Left lung (tissue), 10 donors: ENCODE results near the gene TMEM208. TPM values are rescaled to one million over a fixed set of nuclear protein-coding genes. Genes with fewer than 3 reads are reported as not detected.

Source experiments
- ATAC-seq: fragments of 200-7000 bp; cut with Tn5 transposase; one replicate; pipeline ENCODE4 v1.9.1; 2020; ENCODE audit warnings: moderate library complexity
- DNase-seq, 4 donors: peaks; one replicate each; pipeline ENCODE4 v3.0.0-alpha.2; 2013 to 2020
- H3K27ac ChIP-seq, 2 donors: fragments of 200-600 bp; sonication (generic) in 1 of 2; one replicate each; pipeline versions ENCODE4 v1.5.0 to v1.8.0; 2020 to 2021
- H3K27me3 ChIP-seq, 2 donors: fragments of 200-600 bp; sonication (generic) in 1 of 2; one replicate each; pipeline versions ENCODE4 v1.5.0 to v1.8.0; 2020 to 2021
- H3K36me3 ChIP-seq, 2 donors: fragments of 200-600 bp; sonication (generic) in 1 of 2; one replicate each; pipeline versions ENCODE4 v1.5.0 to v1.8.0; 2020 to 2021
- H3K4me1 ChIP-seq, 2 donors: fragments of 200-600 bp; one replicate each; pipeline ENCODE4 v1.8.0; 2021
- H3K4me3 ChIP-seq, 2 donors: fragments of 200-600 bp; sonication (generic) in 1 of 2; one replicate each; pipeline versions ENCODE4 v1.5.0 to v1.8.0; 2020 to 2021; ENCODE audit warnings: mild to moderate bottlenecking in 1 of 2
- H3K9me3 ChIP-seq, 2 donors: fragments of 200-600 bp; sonication (generic) in 1 of 2; one replicate each; pipeline versions ENCODE4 v1.5.0 to v1.8.0; 2020 to 2021
- CTCF ChIP-seq, 2 donors: fragments of 200-600 bp; sonication (generic) in 1 of 2; IDR thresholded peaks; one replicate each; pipeline versions ENCODE4 v1.5.0 to v1.8.0; 2021; ENCODE audit warnings: antibody characterized with exemption in 2 of 2
- intact Hi-C, 2 donors: fragments of 100-400 bp; cut with DNase I; formaldehyde crosslinking; loops; one replicate each; pipeline versions ENCODE4 v1.11.2 to v1.14.2; 2022
- polyA plus RNA-seq, 6 donors: library from polyadenylated mRNA; unstranded; fragments of 120-200 nt; gene quantifications; one replicate each; pipeline ENCODE4 v1.2.1, GENCODE V29; 2013; ENCODE audit not compliant: insufficient read length in 6 of 6
- total RNA-seq, 2 donors: library from RNA; stranded (reverse); fragmentation: NEBNext Ultra II Directional; extraction: Animal tissue kit (Norgen Biotek cat#: 25700); gene quantifications; one replicate each; pipeline ENCODE4 v1.2.1, GENCODE V29; 2021
- donor health status: DM: no; HTN: yes; CAD: no.
- donor health status: DM: no; HTN: no; CAD: no.

TMEM208 gene
- total and polyA plus RNA-seq, 8 donors = 23.1 to 56.9 (median 25.6) TPM

GRCh38 chr16:67250045-67250327, 23.1 kb downstream of the TMEM208 start:
- TF ChIP-seq CTCF (IDR thresholded peaks at IDR 0.05) = no peak
- no peak overlapping the region for H3K27ac ChIP-seq
- no peaks in the 10 kb centered on the region for H3K9me3 ChIP-seq
- H3K36me3 ChIP-seq = no peaks in the 10 kb centered on the region
- peaks cover 21 to 32% of the 10 kb centered on the region in 2 donors for H3K4me1 ChIP-seq
- H3K4me3 ChIP-seq = no peak overlapping the region
- DNase-seq (no peak), ATAC-seq (no peak)
- intact Hi-C loops = no loop called here
- H3K27me3 ChIP-seq = peaks cover 0 to 34% of the 10 kb centered on the region in 2 donors

GRCh38 chr16:67252609-67253497, 25.9 kb downstream of the TMEM208 start:
- H3K27ac ChIP-seq = no peak overlapping the region
- ATAC-seq = no peak

GRCh38 chr16:67254801-67255552, 28.0 kb downstream of the TMEM208 start:
- ATAC-seq (no peak), DNase-seq (no peak)
- intact Hi-C loops = no loop called here
- Histone ChIP-seq H3K27ac (no peak overlapping the region), H3K36me3 (no peaks in the 10 kb centered on the region), H3K4me1 (no peaks in the 10 kb centered on the region), H3K27me3 (peaks cover 0 to 12% of the 10 kb centered on the region in 2 donors), H3K9me3 (no peaks in the 10 kb centered on the region), H3K4me3 (no peak overlapping the region)
- TF ChIP-seq CTCF (IDR thresholded peaks at IDR 0.05) = no peak

More at GRCh38 chr16:67252609-67253497, 25.9 kb downstream of the TMEM208 start:
- TF ChIP-seq CTCF (IDR thresholded peaks at IDR 0.05) = no peak
- Histone ChIP-seq H3K4me3 (no peak overlapping the region), H3K4me1 (peaks cover 10 to 16% of the 10 kb centered on the region in 2 donors), H3K36me3 (no peaks in the 10 kb centered on the region), H3K9me3 (no peaks in the 10 kb centered on the region), H3K27me3 (peaks cover 0 to 33% of the 10 kb centered on the region in 2 donors)
- DNase-seq = no peak
- intact Hi-C loops = no loop called here

GRCh38 chr16:67255553-67256221, 28.8 kb downstream of the TMEM208 start:
- Histone ChIP-seq H3K4me1 (no peaks in the 10 kb centered on the region), H3K27me3 (peaks cover 0 to 5% of the 10 kb centered on the region in 2 donors), H3K9me3 (no peaks in the 10 kb centered on the region), H3K36me3 (no peaks in the 10 kb centered on the region), H3K4me3 (no peak overlapping the region), H3K27ac (no peak overlapping the region)
- intact Hi-C loops = no loop called here
- ATAC-seq = no peak
- no peak for TF ChIP-seq CTCF (IDR thresholded peaks at IDR 0.05)
- no peak for DNase-seq
